HG02678 (cell line): ENCODE results near the gene PCDH9.
A peak's percentile ranks its signal among the peaks of the same experiment; 100 is the strongest.

Experiments
- ATAC-seq: cut with Tn5 transposase; IDR thresholded peaks from one replicate; pipeline ENCODE4 v1.9.1; 2021; ENCODE audit warnings: mild to moderate bottlenecking, moderate library complexity; ENCODE audit not compliant: unreplicated experiment

Gene PCDH9

DNA sequence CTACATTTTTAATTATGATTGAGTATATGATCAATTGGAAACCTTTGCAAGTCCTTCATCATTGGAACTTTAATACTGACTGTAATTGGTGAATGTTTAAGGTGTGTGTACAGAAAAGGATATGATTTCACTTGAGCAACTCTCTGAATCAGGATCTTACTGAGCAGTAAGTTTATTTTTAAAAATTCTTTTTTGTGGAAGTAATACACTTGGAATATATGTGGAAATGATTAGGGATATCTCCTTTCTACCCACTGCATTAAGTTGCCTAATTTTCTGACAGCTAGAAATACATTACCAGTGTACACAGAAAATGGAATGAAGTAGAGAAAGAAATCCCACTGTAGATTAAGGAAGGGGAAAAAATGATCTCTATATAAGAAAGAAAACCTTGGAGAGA lies 865.8 kb downstream of the PCDH9 start:
- ATAC-seq, result no peak

DNA sequence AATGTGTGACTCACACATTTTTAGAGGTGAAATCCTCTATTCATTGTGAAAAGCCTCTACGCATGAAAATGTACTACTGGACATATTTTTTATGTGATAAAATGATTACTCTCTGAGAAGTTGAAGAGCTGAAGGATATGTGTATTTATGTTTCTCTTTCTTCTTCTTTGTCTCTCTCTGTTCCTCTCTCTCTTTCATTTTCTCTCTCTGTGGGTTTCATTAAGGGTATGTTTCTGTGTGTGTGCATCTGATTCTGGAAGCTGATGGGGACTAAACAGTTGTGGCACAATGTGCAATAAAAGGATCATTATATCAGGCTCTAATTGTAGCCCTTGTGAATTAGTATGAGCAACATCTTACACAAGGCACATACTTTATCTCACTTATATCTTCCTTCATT lies 867.7 kb downstream of the PCDH9 start:
- ATAC-seq, result no peak

DNA sequence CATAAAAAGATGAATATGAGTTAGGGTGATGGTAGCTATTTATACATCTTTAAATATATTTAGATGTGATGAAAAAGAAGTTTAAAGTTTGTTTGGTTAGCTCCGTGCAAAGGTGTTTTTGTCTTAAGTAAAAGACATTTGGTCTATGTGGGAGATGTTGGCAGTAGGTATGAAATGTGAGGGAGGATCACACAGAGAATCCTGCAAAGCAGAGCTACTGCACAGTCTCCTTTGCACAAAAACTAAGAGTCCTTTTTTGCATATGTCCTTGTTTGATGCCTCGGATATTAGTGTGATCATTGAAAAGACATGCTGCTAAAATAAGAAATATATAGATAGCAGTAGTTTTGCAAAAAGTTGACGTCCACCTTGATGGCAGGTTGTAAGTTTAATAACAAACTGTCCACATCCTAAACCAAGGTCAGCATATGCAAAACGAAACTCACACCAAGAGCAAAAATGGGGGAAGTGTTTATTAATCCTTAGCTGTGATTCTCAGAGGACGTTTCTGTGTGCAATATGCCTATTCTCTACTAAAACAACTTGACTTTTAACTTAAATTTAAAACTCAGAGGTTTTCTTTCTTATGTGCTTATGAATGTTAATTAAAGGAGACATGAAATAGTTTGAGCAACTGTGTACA lies 870.1 kb downstream of the PCDH9 start:
- peak; percentile 49 for ATAC-seq

DNA sequence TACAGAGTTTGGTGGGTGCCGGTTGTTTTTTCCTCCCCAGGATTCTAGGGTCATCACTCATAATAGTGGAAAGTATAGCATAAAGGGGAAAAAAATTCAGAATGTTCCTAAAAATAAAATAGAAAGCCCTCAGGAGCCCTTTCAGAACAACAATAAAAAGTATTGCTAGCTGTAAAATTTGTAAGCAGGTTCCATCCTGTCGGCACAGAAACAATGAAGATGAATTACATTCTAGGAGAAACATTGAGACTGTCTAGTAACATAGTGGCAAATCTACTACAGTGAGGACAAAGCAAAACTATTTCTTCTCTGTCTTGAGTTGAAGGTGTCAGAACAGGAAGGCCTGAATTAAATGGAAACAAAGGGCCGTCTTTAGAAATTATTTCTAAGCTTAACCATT lies 870.7 kb downstream of the PCDH9 start:
- no peak for ATAC-seq

DNA sequence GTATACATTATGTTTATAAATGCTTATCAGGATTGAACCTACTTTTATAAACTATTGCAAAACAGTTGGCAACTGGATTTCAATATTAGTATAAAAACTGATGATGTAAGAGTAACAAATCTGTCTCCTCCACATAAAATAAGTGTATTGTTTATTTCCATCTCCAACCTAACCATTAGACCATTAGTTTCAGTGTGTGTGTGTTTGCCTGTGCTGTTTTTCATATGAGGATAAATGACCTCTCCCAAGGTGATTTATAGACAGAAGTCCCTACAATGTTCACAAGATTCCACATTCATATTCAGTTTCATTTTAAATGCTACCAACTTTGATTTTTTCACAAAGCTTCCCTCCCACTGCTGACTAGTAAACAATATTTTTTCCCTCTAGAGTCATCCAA lies 871.6 kb downstream of the PCDH9 start:
- no peak for ATAC-seq

DNA sequence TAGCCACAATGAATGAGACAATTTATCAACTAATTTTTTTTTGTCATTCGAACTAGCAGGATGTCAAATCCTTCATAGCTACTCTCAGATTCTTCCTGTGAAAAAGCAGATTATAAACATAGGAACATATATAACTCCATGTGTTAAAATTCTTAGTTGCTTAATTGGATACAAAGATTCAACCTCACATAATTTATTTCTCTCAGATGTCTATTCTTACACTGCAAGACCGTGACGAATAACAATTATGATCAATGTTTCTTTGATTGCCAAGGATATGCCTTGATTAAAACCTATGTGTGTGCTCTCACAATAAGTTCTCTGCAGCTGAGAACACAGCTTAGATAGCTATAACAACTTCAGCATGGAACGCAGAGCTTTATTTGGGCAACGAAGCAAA lies 872.7 kb downstream of the PCDH9 start:
- ATAC-seq, result no peak

DNA sequence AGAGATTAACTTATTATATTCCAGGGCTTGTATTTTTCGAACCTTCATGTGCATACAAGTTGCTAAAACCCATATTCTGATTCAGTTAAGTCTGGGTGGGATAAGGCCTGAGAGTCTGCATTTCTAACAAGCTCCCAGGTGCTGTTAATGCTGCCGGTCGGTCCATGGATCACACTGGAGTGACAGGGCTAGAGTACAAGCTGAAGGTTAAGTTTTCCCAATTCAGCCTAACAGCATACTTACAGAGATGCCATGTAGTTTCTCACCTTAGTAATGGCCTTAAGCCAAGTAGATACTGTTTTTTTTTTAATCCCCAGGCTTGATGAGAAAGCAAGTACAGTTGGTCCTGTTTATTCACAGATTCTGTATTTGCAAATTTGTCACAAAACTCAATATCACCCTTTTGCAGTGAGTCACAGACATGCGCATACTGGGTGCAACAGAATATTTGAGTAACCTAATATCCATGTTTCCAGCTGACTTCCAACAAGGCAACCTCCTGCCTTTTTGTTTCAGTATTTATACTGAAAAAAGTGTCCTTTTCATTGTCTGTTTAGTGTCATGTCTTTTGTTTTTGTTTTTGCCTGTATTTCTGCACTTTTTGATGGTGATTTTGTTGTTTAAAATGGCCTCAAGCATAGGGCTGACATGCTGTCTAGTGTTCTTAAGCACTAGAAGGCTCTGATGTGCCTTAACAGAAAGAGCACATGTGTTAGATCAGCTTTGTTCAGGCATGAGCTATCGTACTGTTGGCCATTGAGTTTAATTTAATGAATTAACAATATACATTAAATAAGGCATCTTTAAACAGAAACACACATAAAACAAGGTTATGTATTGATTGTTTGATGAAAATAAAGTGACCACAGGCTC lies 875.0 kb downstream of the PCDH9 start:
- ATAC-seq, result no peak

DNA sequence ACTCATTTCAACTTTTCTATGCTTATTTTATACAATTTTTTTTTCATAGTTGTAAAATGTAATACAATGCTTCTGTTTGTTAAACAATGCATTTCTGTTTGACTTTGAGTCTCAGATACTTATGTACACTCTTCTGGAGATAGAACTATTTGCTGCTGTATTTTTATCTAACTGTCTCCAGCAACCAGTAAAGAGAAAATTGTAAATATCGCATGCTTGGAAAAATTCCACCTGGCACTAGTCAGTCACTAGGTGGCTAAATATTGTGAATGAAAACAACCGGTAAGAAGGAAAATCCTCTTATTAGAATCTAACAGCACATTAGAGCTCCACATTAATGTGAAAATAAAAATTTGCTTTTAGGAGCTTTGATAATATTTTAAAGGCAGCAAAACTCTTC lies 876.5 kb downstream of the PCDH9 start:
- no peak for ATAC-seq

DNA sequence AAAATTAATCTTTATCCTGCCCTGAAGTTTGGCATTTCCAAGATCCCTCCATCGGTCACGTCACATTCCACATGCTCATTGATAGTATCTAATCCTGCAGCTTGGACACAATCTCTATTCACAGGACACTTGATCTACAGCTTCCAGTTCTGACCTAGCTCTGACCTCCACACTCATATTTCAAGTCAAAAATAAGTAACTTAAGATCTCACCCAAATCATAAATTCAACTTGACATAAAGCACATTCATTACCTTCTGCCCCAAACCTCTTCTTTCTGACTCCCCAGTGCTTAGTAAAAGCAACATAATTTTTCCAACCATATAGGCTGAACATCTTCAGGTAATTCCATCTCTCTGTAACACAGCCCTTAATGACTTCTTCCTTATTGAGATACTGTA lies 880.2 kb downstream of the PCDH9 start:
- ATAC-seq, result no peak

DNA sequence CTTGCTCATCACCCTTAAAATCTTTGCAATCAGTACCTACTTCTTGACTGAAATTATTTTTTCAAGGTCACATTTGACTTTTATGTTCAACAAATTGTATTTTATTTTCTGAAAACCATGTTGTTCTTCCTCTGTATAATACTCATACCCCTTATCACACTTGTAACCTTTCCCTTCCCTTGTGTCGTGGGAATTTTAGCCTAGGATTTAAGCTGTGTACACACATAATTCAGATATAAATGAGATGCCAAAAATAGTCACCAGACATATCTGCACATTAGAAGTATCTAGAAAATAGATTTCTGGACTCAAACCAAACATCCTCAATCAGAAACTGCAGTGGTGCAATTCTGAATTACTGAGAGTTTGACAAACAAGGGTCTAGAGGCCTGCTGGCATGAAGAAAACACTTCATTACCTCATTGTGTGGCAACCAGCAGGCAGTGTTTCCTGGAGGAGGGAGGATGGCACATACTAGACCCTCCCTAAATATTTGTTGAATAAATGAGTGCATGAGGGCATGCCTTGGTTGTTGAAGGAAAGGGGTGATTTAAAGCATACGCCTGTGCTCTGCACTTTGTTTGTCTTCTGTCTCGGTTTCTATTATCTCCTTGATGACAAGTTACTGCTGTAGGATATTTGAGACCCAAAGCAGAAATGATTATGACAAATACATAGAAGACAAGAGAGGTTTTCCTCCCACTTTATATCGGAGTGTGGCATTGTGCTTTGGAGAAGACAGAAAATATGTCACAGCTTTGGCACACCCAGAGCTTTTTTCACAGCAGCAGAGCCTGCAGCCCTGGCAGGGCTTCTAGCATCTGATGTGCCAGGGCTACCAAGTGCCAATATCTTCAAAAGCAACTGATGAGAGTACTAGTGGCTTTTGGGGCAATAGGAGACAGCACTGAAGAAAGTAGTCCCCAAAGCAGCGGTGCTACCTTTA lies 881.1 kb downstream of the PCDH9 start:
- ATAC-seq, result no peak

DNA sequence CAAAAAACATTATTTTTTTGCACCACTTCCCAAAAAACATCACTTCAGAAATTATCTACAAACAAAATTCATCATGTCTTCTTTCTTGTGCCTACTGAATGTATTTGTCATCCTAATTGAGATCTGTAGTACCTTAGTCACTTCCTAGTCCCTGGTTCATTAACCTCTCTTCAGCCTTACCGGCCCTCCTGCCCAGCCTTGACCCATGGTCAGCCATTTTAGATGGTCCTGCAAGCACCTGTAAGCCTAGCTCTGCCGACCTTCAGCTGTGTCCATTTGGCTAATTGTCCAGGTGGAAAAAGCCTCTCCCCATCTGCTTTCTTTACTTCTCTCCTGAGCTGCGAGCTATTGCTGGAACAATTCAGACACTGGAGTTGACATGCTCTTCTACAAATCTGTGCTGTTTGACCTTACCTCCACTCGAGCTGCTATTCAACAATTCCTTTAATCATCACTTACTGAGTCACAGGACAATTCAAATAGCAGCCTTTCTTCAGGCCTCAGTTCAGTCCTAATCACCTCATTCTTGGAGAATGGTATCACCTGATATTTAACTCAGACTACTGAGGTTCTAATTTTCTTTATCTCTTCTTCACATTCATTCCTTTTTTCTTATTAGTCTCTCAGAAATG lies 882.5 kb downstream of the PCDH9 start:
- ATAC-seq, result no peak

DNA sequence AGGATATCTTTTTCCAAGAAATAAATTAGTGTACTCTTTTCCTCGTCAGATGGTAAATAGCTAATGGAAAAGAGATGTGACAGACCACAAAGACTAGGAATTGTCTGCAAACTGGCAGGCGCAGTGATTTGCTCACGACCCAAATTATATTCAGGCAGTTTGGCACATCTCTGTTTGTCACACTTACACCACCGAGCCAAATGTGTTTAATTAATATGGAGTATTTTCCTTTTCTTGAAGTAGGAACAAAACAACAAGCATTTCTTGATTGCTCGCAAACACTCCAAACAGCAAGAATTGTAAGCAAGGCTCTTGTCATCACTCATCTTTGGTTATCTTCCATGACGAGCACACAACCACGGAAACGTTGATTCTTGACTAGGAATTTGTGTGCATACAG lies 884.2 kb downstream of the PCDH9 start:
- no peak for ATAC-seq

DNA sequence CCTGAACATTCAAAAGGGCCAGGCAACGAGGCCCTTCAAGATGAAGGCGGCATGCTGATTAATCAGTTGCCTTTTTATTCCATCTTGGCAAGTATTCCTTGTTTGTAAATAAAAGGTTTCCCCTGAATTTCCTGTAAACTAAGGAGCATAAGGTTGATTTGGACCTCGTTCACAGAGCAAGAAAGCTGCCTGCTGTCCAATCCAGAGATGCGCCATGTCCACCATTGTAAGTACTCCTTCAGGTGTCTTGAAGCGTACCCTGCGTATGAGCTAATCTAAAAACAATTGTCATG lies 884.7 kb downstream of the PCDH9 start:
- no peak for ATAC-seq

DNA sequence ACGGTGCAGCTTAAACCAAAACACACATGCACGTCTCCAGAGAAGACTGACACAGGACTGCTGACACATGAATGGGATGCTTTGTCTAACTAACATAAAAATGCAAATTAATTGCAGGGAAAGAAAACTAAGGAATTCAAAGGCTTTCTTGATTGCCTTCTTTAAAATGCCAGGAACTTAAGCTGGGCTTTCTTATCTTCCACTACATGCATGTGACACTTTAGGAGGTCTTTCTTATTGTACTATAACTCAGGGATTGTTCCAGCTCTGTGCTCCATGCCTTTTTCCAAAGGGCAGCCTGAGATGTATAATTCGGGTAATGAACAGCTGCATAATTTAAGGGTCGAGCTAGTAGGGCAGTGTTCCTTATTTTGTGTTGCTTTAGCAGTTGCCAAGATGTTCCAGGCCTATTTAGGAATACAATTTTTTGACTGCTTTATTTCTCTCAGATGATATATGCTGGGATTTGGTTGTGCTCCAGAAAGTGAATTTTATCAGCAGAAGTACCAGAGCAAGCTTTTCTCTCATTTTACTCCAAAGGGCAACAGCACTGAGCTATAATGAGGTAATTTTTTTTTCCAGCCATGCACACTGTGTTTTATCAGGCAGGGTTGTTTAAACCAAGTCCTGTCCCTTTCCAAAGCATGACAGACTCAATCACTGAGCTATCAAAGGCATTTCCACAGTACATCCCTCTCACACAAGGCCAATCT lies 885.2 kb downstream of the PCDH9 start:
- no peak for ATAC-seq

DNA sequence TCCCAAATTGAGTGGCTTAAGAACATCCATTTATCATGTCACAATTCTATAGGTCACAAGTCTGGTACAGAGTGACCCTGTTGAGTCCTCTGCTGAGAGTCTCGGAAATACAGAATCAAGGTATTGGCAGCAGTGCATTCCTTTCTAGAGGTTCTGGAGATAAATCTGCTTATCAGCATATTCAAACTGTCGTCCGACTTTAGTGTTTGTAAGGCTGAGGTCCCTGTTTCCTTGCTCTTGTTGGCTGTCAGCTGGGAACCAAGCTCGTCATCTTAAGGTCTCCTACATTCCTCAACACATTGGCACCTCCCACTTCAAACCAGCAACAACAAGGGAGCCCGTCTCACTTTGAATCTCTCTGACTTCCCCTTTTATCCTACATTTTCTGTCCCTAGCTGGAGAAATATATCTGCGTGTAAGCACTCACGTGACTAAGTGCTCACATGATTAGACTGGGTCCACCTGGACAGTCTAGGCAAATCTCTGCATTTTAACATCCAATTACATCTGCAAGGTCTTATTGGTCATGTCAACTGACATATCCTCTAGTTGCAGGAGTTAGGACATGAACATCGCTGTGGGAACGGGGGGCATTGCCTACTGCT lies 886.8 kb downstream of the PCDH9 start:
- no peak for ATAC-seq

DNA sequence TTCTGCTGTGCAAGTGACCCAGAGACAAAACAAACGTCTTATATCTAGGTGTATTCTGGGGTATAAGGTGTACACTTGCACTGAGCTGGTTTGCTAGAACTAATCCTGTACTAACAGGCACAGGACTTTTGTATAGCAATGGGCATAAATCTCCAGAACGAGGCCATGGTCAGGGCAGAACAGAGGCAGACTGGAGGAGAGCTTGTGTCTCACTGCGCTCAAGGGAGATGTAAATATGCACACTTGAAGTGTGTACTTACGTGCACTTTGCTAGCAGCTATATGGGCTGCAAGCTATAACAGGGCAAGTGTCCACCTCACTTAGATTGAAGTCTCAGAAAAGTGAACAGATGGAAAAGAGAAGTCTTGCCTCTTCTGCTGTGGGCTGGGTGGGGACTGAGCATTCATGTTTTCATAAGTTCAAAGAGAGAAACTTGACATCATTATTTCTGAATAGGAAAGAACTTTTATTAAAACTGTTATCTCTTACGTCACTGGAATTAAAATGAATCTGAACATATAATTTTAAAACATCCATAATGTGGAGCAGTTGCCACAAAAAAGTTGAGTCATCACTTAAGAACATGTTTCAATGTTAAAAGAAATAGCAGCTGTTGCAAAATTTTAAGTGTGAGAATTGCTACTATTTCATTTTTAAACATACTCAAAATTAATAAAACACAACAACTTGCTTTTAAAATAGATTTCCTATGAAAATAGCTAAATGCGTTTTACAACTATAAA lies 888.3 kb downstream of the PCDH9 start:
- no peak for ATAC-seq

DNA sequence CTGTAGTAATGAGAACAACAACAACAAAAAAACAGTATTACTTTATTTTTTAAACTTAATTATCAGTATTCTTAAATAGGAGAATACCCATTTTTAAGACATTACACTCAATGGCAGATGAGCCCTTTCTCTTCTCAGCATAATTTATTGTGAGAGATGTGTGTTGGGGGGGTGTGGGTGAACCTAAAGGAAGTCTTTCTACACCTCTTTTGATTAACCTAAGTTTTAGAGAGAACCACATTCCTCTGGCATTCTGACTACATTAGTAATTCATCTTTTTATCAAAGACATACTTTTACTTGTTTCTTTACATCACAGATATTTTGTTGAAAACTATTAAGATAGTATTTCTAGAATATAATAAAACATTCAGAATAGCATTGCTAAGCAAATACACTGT lies 890.9 kb downstream of the PCDH9 start:
- no peak for ATAC-seq

DNA sequence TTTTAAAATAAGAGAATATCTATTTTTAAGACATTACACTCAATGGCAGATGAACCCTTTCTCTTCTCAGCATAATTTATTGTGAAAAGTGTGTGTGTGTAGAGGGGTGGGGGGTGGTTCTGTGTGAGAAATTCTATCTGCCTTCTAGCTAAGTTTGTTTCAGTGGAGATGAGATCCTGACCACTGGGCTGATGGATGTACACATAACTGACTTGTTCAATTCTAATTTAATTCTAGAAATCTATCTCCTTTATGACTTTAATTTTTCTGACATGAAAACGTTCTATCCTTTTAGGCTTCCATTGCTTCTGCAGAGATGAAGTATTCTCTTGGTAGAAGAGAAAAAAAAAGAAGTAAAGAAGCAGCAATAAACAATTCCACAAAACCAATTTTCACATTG lies 891.6 kb downstream of the PCDH9 start:
- ATAC-seq, result no peak

DNA sequence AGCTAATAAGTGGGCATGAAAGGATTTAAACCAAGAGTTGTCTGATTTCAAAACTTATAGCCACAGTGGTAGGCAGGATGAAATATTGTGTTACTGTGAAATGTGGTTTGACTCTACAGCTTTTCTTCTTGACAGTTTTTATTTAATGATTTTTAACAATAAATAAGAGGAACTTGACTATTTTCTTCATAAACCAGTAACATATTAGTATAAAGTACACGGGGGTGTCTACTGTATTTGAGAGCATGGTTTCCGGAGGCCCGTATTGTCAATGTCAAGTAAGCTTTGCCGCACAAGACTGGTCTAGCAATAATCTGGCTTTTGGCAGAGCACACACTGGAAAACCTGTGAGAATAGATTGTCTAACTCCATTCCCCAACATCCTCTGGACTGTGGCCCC lies 894.5 kb downstream of the PCDH9 start:
- no peak for ATAC-seq
